ENCODE data around the gene TMCC1.

GRCh38 chr3:129747136-129747535 lies 146.4 kb downstream of the TMCC1 start:
- no peak for TF ChIP-seq CTCF (IDR thresholded peaks at IDR 0.05)
- no peak for TF ChIP-seq POLR2A (IDR thresholded peaks at IDR 0.05)
